NCI-H128 (cell line): Measurements from ENCODE around the gene ALDOA.

ENCODE experiments used
- DNase-seq: peaks from one replicate; lab custom pipeline; 2025; ENCODE audit not compliant: unreplicated experiment; lab: John Stamatoyannopoulos, UW

ALDOA gene

DNA sequence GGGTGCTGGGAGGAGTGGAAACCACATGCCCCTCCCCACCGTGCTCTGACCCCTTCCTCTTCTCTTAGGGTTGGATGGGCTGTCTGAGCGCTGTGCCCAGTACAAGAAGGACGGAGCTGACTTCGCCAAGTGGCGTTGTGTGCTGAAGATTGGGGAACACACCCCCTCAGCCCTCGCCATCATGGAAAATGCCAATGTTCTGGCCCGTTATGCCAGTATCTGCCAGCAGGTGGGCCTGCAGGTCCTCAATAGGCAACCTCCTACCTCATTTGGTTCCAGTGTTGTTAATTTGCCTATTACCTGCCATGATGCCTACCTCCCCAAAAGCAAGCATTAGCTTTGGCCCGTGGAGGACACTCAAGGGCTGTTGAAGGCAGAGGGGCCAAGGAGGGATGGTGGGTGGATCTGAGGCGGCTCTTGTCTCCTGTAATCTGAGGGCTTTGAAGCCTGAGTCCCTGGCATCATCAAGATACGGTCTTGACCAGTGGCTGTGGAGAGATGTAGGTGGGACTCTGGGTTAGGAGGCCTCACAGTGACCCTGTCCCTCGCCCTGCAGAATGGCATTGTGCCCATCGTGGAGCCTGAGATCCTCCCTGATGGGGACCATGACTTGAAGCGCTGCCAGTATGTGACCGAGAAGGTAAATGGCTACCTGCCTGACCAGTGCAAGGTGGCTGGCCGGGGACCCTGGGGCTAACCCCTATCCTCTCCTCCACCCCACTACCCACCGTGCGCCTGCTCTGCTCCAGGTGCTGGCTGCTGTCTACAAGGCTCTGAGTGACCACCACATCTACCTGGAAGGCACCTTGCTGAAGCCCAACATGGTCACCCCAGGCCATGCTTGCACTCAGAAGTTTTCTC is 3.4 kb downstream of the ALDOA start:
- DNase-seq = no peak

GRCh38 chr16:30069611-30070462 is 4.3 kb downstream of the ALDOA start:
- DNase-seq = no peak

DNA sequence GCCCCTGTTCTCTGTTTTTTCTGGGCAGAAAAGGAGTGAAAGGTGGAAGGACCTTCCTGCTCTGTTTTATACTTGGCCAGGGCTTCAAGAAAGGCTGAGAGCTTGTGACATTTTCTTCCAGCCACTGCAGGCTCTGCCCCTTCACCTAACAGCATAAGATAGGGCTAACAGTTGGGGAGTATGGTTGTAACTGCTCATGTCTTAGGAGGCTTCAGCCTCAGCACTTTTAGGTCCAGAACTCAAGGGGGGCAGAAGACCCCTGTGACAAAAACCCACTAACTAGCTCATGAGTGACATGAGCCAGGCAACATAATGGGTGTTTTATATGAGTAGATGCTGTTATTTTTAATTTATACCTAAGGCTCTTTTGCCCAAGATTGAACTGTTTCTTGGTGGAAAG is 4.9 kb downstream of the ALDOA start:
- DNase-seq = no peak

GRCh38 chr16:30075503-30076275 is 10.1 kb downstream of the ALDOA start, which contains the start of gene PPP4C:
Gene PPP4C (plus strand): TSS chr16:30075994. CDS start chr16:30076378, 384 bp downstream.
- peak; percentile 33 for DNase-seq

GRCh38 chr16:30076276-30076791 is 10.8 kb downstream of the ALDOA start:
- no peak for DNase-seq

DNA sequence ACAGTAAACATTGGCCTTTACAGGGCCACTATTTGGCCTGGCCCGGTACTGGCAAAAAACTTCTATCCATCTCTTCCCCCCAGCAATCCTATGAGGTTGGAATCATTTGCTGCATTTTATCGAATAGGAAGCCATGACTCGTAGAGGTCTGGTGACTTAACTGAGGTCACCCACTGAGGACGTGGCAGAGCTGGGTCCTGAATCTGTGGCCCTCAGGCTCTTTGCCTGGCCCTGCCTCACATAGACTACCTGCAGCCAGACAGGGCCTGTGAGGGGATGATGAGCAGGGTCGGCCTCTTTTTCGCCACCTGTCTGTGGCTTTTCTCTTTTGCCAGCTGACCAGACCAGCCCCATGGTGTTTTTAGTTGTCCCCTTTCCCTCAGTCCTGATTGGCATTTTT is 12.1 kb downstream of the ALDOA start:
- DNase-seq = no peak

DNA sequence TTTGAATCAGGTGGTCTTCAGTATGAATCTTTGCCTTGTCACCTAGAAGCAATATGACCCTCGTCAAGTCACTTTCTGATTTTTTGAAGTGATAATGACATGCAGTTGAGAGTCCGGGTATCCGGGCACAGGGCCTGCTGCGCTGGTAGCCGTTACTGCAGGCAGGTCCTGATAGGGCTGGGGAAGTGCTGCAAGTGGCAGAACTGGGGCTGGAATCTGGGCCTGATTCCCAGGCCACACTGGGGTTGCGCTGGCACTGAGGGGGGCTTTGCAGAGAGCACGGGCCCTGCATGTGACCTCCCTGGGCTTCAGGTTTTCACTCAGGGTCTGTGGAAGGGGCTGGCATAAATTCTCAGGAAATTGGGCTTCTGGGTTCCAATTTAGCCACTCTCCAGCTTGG is 13.2 kb downstream of the ALDOA start:
- no peak for DNase-seq

DNA sequence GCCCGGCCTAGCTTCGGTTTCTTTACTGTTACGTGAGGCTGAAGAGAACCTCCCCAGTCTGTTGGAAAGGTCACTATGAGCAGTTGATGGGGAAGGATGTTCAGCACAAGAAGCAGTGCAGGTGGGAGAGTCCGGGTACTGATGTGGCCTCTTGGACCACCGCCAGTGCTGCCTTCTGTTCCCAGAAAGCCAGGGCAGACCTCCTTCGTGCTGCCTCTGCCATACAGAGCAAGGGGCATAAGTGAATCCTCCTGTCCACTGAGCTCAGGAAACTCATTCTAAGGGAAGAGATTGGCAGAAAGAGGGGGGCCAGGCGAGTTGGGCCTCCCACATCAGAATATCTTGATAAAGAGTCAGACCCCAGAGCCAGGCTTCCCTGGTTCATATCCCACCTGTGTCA is 13.9 kb downstream of the ALDOA start:
- no peak for DNase-seq

- no peak for DNase-seq
Observed at GRCh38 chr16:30082545-30083090, 17.1 kb downstream of the ALDOA start.

- no peak for DNase-seq
Observed at GRCh38 chr16:30083216-30084055, 17.9 kb downstream of the ALDOA start.

DNA sequence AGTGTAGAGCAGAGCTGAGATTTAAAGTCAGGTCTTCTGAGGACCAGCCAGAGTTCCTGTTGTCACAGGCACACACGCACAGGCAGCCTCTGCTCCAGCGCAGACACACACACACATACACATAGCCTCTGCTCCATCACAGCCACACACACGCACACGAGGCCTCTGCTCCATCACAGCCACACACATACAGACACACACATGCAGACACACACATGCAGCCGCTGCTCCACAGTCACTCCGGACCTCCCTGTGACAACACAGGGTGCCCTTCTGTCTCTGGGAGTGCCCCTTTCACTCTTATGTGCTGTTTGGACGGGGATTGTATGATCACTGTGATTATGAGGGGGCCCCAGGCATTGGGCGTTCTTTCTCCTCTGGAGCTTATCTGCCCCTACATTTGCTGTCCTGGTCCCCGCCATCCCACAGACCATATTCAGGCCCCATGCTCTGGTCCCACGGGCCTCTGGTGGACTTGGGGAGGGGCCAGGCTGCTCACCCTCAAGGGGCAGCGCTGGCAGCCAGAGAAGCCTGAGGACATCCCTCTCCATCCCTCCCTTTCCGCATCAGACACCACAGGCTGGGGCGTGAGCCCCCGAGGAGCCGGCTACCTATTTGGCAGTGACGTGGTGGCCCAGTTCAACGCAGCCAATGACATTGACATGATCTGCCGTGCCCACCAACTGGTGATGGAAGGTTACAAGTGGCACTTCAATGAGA is 18.7 kb downstream of the ALDOA start:
- no peak for DNase-seq

GRCh38 chr16:30084816-30085159 is 19.2 kb downstream of the ALDOA start:
- no peak for DNase-seq

GRCh38 chr16:30085247-30085646 is 19.7 kb downstream of the ALDOA start:
- no peak for DNase-seq

DNA sequence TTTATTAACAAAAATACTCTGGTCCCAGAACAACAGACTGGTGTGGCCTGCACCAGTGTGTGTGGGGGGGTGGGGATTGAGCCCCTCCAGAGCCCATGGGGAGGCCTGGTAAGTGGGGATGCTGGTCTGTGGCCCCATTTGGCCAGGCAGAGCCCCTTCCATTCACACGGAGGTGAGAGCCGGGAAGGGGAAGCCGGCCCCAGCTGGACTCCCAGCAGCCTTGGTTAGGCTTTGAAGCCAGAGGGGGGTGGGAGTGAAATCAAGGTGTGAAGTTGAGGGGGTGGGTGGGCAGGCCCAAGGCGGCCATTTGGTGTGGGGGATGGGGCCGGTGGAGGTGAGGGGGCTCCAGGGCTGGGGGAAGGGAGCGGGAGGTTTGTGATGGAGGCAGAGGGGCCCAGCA is 20.3 kb downstream of the ALDOA start:
- no peak for DNase-seq

- DNase-seq = no peak
Observed at GRCh38 chr16:30086291-30087140, 21.0 kb downstream of the ALDOA start.

GRCh38 chr16:30087181-30087898 is 21.8 kb downstream of the ALDOA start:
- DNase-seq = no peak

DNA sequence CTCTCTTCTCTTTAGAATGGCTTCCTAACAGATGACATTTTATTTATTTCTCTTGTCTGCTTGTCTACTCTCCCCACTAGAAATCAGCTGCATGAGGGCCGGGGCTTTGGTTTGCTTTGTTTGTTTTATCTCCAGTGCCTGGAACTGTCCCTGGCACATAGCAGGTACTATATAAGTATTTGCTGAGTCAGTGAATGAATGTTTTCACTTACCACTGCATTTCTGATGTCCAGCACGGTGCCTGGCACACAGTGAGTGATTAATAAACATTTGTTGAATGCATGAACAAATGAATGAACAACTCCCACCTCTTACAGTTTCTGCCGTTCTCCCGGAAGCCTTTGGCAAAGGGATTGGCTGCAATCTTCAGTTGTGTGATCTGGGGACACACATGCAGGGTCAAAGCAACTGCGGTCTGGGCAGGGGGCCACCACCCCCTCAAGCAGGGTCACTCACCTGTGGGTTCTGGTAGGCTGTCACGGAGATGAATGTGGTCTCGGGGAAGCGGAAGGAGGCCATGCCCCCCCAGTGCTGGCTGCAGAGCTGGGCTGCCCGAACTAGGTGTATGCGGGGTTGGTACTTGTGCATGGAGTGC is 22.8 kb downstream of the ALDOA start:
- DNase-seq = no peak
